Neural cell (in vitro differentiated cells): ENCODE measurements around the gene IGF1. TPM values are rescaled to one million over a fixed set of nuclear protein-coding genes. Genes with fewer than 3 reads are reported as not detected.

Experiments
- H2AFZ ChIP-seq: fragments of 200-600, 300-800 bp; sonication (generic), shearing (Covaris generic); 2 replicates; pipeline ENCODE4 v1.6.0; 2014; ENCODE audit warnings: low read depth, mild to moderate bottlenecking, antibody characterized with exemption, low read length, moderate library complexity
- H3F3A ChIP-seq: fragments of 200-600 bp; shearing (Covaris generic); 2 replicates; pipeline ENCODE4 v1.6.1; 2016; ENCODE audit warnings: mild to moderate bottlenecking, moderate library complexity, mixed read lengths, antibody characterized with exemption, low read length; ENCODE audit not compliant: insufficient read depth, poor library complexity, severe bottlenecking
- H3K27ac ChIP-seq: fragments of 200-600, 300-800 bp; sonication (generic), shearing (Covaris generic); 2 replicates; pipeline ENCODE4 v1.5.1; 2014; ENCODE audit warnings: mild to moderate bottlenecking, low read length, moderate library complexity
- H3K27me3 ChIP-seq: fragments of 300-800, 200-600 bp; sonication (generic), shearing (Covaris generic); 2 replicates; pipeline ENCODE4 v1.6.0; 2014; ENCODE audit warnings: mild to moderate bottlenecking, low read depth, low read length, moderate library complexity; ENCODE audit not compliant: insufficient read depth
- H3K36me3 ChIP-seq: fragments of 300-800, 200-600 bp; sonication (generic), shearing (Covaris generic); 2 replicates; pipeline ENCODE4 v1.5.1; 2014; ENCODE audit warnings: mild to moderate bottlenecking, antibody characterized with exemption, low read length, moderate library complexity; ENCODE audit not compliant: insufficient read depth
- H3K4me2 ChIP-seq: fragments of 300-800, 200-600 bp; sonication (generic), shearing (Covaris generic); 2 replicates; pipeline ENCODE4 v1.6.0; 2014; ENCODE audit warnings: mild to moderate bottlenecking, low read length
- H3K4me3 ChIP-seq: fragments of 300-800, 200-600 bp; sonication (generic), shearing (Covaris generic); 2 replicates; pipeline ENCODE4 v1.5.1; 2014; ENCODE audit warnings: mild to moderate bottlenecking, low read length, moderate library complexity
- H3K79me2 ChIP-seq: fragments of 200-600 bp; shearing (Covaris generic); replicated peaks from 2 replicates; pipeline ENCODE4 v1.6.0; 2014; ENCODE audit warnings: mild to moderate bottlenecking, low read length, moderate library complexity; ENCODE audit not compliant: insufficient read depth
- H3K9ac ChIP-seq: fragments of 300-800, 200-600 bp; sonication (generic), shearing (Covaris generic); 2 replicates; pipeline ENCODE4 v1.6.1; 2016; ENCODE audit warnings: mild to moderate bottlenecking, low read length, mixed read lengths
- H3K9me2 ChIP-seq: fragments of 200-600 bp; shearing (Covaris generic); 2 replicates; pipeline ENCODE4 v1.6.1; 2016; ENCODE audit warnings: mild to moderate bottlenecking, low read length, mixed read lengths; ENCODE audit not compliant: insufficient read depth
- H3K9me3 ChIP-seq: fragments of 200-600, 300-800 bp; sonication (generic), shearing (Covaris generic); 2 replicates; pipeline ENCODE4 v1.6.1; 2016; ENCODE audit warnings: mild to moderate bottlenecking, mixed run types, low read length, moderate library complexity, mixed read lengths
- H4K20me1 ChIP-seq: fragments of 200-600 bp; shearing (Covaris generic); 2 replicates; pipeline ENCODE4 v1.6.1; 2016; ENCODE audit warnings: mild to moderate bottlenecking, mixed run types; ENCODE audit not compliant: insufficient read depth
- CTCF ChIP-seq: fragments of 450-650 bp; IDR thresholded peaks from 2 replicates; pipeline ENCODE4 v1.5.1; 2014; ENCODE audit warnings: antibody characterized with exemption, mild to moderate bottlenecking, moderate library complexity; ENCODE audit not compliant: poor library complexity, severe bottlenecking
- EP300 ChIP-seq: fragments of 450-650 bp; conservative IDR thresholded peaks from 2 replicates; pipeline ENCODE4 v1.6.1; 2014; ENCODE audit warnings: antibody characterized with exemption, mild to moderate bottlenecking, moderate library complexity; ENCODE audit not compliant: poor library complexity, severe bottlenecking
- EZH2 ChIP-seq: fragments of 200-600, 300-800 bp; shearing (Covaris generic), sonication (generic); IDR thresholded peaks from 2 replicates; pipeline ENCODE4 v1.6.1; 2014; ENCODE audit warnings: antibody characterized with exemption, low read length, borderline replicate concordance, mild to moderate bottlenecking; ENCODE audit not compliant: insufficient read depth, poor library complexity, severe bottlenecking
- MXI1 ChIP-seq: fragments of 450-650 bp; conservative IDR thresholded peaks from 2 replicates; pipeline ENCODE4 v1.6.1; 2014; ENCODE audit warnings: antibody characterized with exemption, mild to moderate bottlenecking; ENCODE audit not compliant: poor library complexity, severe bottlenecking
- POLR2AphosphoS5 ChIP-seq: IDR thresholded peaks from 2 replicates; pipeline ENCODE4 v1.6.1; 2012
- RAD21 ChIP-seq: fragments of 450-650 bp; conservative IDR thresholded peaks from 2 replicates; pipeline ENCODE4 v1.6.1; 2014; ENCODE audit warnings: antibody characterized with exemption, mild to moderate bottlenecking, moderate library complexity
- REST ChIP-seq: IDR thresholded peaks from 2 replicates; pipeline ENCODE4 v1.6.1; 2012; ENCODE audit warnings: borderline replicate concordance
- SMC3 ChIP-seq: fragments of 450-650 bp; conservative IDR thresholded peaks from 2 replicates; pipeline ENCODE4 v1.6.1; 2014; ENCODE audit warnings: antibody characterized with exemption, mild to moderate bottlenecking, moderate library complexity; ENCODE audit not compliant: poor library complexity
- TAF1 ChIP-seq: IDR thresholded peaks from 2 replicates; pipeline ENCODE4 v1.6.1; 2012; ENCODE audit warnings: low read depth
- polyA plus RNA-seq: library from polyadenylated mRNA; depleted of rRNA; stranded (reverse); fragments of >200 nt; gene quantifications from 2 replicates; pipeline ENCODE4 v1.2.3, GENCODE V29; 2014

The IGF1 gene
- polyA plus RNA-seq, 1 donor from 2014 or later, result not detected

- Histone ChIP-seq H3K9ac (no peak overlapping the region), H3K79me2 (no peaks in the 10 kb centered on the region), H3K27ac (no peak overlapping the region), H3K36me3 (no peaks in the 10 kb centered on the region), H3K27me3 (no peaks in the 10 kb centered on the region), H3K4me2 (no peak overlapping the region), H3K9me2 (no peaks in the 10 kb centered on the region), H4K20me1 (no peaks in the 10 kb centered on the region), H2AFZ (no peak overlapping the region), H3K4me3 (no peak overlapping the region), H3K9me3 (no peaks in the 10 kb centered on the region), H3F3A (no peaks in the 10 kb centered on the region)
- TF ChIP-seq REST (no peak), EZH2 (no peak), CTCF (no peak), EP300 (no peak), POLR2AphosphoS5 (no peak), SMC3 (no peak)
These were observed 106.2 kb downstream of the IGF1 start for GRCh38 chr12:102374190-102374589.

GRCh38 chr12:102372087-102372486 is 108.3 kb downstream of the IGF1 start:
- Histone ChIP-seq H3K27ac (no peak overlapping the region), H3K9me2 (no peaks in the 10 kb centered on the region), H4K20me1 (no peaks in the 10 kb centered on the region), H2AFZ (no peak overlapping the region), H3F3A (no peaks in the 10 kb centered on the region), H3K27me3 (no peaks in the 10 kb centered on the region), H3K4me2 (no peak overlapping the region), H3K36me3 (no peaks in the 10 kb centered on the region), H3K9me3 (no peaks in the 10 kb centered on the region), H3K4me3 (no peak overlapping the region), H3K79me2 (no peaks in the 10 kb centered on the region), H3K9ac (no peak overlapping the region)
- TF ChIP-seq EP300 (no peak), REST (no peak), CTCF (no peak), POLR2AphosphoS5 (no peak), EZH2 (no peak), MXI1 (no peak), SMC3 (no peak), RAD21 (no peak), TAF1 (no peak)
